ENCODE data around the gene ASTN2.

DNA sequence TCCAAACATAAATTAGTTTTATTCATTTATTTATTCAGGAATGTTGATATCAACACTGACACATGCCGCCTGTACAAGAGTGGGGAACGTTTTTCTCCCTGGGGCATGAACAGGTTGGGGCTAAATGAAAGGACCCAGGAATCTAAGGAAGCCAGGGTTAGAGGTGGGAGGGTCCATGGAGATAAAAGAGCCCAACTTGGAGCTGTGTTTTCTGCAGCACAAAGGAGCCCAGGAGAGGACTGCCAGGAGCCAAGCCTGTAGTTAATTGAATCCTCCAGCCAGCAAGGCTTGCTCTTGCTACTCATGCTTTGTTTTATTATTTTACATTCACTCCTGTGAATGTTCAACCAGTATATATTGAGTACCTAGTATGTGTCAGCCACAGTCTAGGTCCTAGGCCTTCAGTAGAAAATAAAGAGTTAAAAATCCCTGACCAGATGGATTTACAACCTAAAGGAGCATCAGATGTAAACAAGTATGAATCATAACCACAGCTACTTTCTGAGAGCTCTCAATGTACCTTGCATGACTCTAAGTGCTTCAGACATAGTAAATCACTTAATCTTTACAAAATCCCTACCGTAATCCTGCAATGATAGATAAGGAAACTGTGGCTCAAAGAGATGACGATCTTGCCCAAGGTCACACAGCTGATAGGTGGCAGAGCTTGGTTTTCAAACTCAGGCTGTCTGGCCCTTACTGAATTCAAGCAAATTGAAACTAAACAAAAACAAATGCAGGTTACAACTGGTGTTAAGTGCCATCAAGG, 69.8 kb downstream of the ASTN2 start:
- TF ChIP-seq, protein P1, sequence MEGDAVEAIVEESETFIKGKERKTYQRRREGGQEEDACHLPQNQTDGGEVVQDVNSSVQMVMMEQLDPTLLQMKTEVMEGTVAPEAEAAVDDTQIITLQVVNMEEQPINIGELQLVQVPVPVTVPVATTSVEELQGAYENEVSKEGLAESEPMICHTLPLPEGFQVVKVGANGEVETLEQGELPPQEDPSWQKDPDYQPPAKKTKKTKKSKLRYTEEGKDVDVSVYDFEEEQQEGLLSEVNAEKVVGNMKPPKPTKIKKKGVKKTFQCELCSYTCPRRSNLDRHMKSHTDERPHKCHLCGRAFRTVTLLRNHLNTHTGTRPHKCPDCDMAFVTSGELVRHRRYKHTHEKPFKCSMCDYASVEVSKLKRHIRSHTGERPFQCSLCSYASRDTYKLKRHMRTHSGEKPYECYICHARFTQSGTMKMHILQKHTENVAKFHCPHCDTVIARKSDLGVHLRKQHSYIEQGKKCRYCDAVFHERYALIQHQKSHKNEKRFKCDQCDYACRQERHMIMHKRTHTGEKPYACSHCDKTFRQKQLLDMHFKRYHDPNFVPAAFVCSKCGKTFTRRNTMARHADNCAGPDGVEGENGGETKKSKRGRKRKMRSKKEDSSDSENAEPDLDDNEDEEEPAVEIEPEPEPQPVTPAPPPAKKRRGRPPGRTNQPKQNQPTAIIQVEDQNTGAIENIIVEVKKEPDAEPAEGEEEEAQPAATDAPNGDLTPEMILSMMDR (IDR thresholded peaks at IDR 0.05) = no peak
- no peak for TF ChIP-seq POLR2A (IDR thresholded peaks at IDR 0.05; ENCODE audit: low read length)
- no peak for TF ChIP-seq POLR2AphosphoS2 (conservative IDR thresholded peaks at IDR 0.05; ENCODE audit: low read length)
- no peak for TF ChIP-seq CHD4 (IDR thresholded peaks at IDR 0.05; ENCODE audit: borderline replicate concordance)
- no peak for TF ChIP-seq HOXA7 (CRISPR knock-in tag; IDR thresholded peaks at IDR 0.05)
- TF ChIP-seq CEBPB (IDR thresholded peaks at IDR 0.05) = no peak
- no peak for TF ChIP-seq MYC (IDR thresholded peaks at IDR 0.05; ENCODE audit: borderline replicate concordance, low read length)
